H1 (cell line): Measurements from ENCODE around the gene AOPEP. TPM values are rescaled to one million over a fixed set of nuclear protein-coding genes. Genes with fewer than 3 reads are reported as not detected.

Source experiments
- CTCF ChIA-PET: fragments of 300-600 bp; sonication (Branson Sonifier 250); formaldehyde crosslinking; loops from one replicate; lab custom pipeline; 2021; ENCODE audit not compliant: partially characterized antibody; lab: Charles Lee
- POLR2A ChIA-PET: fragments of 300-600 bp; sonication (Branson Sonifier 250); formaldehyde crosslinking; loops from one replicate; lab custom pipeline; 2021; ENCODE audit warnings: inconsistent platforms; ENCODE audit not compliant: partially characterized antibody; lab: Charles Lee
- DNase-seq, 2 experiments: peaks; one replicate each; pipeline versions ENCODE4 v3.0.0 to v3.0.0-alpha.2; 2010 to 2022; ENCODE audit warnings: low spot score in 2 of 2, low read depth in 1 of 2, mixed read lengths in 1 of 2
- FAIRE-seq: peaks from 2 replicates; lab custom pipeline; 2011; peaks lifted over from hg19 to GRCh38; lab: Jason Lieb, UNC
- H2AFZ ChIP-seq: 2 replicates; pipeline ENCODE4 v1.8.1; 2012; ENCODE audit warnings: low read length, inconsistent platforms
- H2AK5ac ChIP-seq: 2 replicates; pipeline ENCODE4 v1.6.1; 2013; ENCODE audit warnings: low read depth, low read length
- H2BK120ac ChIP-seq: replicated peaks from 2 replicates; pipeline ENCODE3; 2013; ENCODE audit warnings: low read depth, low read length, inconsistent platforms
- H2BK12ac ChIP-seq: 2 replicates; pipeline ENCODE4 v1.6.1; 2013; ENCODE audit warnings: low read depth, low read length
- H2BK15ac ChIP-seq: 2 replicates; pipeline ENCODE4 v1.6.1; 2013; ENCODE audit warnings: low read length
- H2BK20ac ChIP-seq: 2 replicates; pipeline ENCODE4 v1.6.1; 2013; ENCODE audit warnings: low read length
- H2BK5ac ChIP-seq: 2 replicates; pipeline ENCODE4 v1.6.1; 2013; ENCODE audit warnings: low read depth, low read length
- H3K14ac ChIP-seq: 2 replicates; pipeline ENCODE4 v1.6.1; 2013; ENCODE audit warnings: inconsistent platforms; ENCODE audit not compliant: insufficient read length
- H3K18ac ChIP-seq: 2 replicates; pipeline ENCODE4 v1.6.1; 2013; ENCODE audit warnings: low read length; ENCODE audit errors: extremely low read depth
- H3K23ac ChIP-seq: 2 replicates; pipeline ENCODE4 v1.6.1; 2013; ENCODE audit warnings: inconsistent platforms; ENCODE audit not compliant: insufficient read length
- H3K23me2 ChIP-seq: 2 replicates; pipeline ENCODE4 v1.6.1; 2013; ENCODE audit warnings: low read depth, low read length
- H3K27ac ChIP-seq: 2 replicates; pipeline ENCODE4 v1.6.1; 2011; ENCODE audit warnings: low read depth, low read length, inconsistent platforms
- H3K27me3 ChIP-seq, 4 experiments: replicated peaks in 1 of 4; 1 replicate in 1 of 4; 2 replicates in 3 of 4; pipeline versions ENCODE4 v1.6.1 to v1.8.1; 2011 to 2013; ENCODE audit warnings: low read length in 3 of 4, mild to moderate bottlenecking in 3 of 4, inconsistent platforms in 2 of 4, mixed read lengths in 2 of 4, moderate library complexity in 1 of 4; ENCODE audit not compliant: control insufficient read depth in 3 of 4, insufficient read depth in 3 of 4; ENCODE audit errors: extremely low read depth in 1 of 4
- H3K36me3 ChIP-seq, 4 experiments: 2 replicates each; pipeline versions ENCODE4 v1.6.1 to v1.8.1; 2011 to 2013; ENCODE audit warnings: mild to moderate bottlenecking in 4 of 4, low read length in 3 of 4, moderate library complexity in 2 of 4, control low read depth in 1 of 4, inconsistent platforms in 1 of 4; ENCODE audit not compliant: insufficient read depth in 4 of 4, control insufficient read depth in 2 of 4
- H3K4ac ChIP-seq: replicated peaks from 2 replicates; pipeline ENCODE3; 2013; ENCODE audit warnings: low read length, low read depth, mixed read lengths, inconsistent platforms; ENCODE audit not compliant: insufficient read length
- H3K4me1 ChIP-seq, 4 experiments: replicated peaks in 1 of 4; 1 replicate in 1 of 4; 2 replicates in 3 of 4; pipeline versions ENCODE4 v1.6.1 to v1.8.1; 2011 to 2013; ENCODE audit warnings: low read length in 3 of 4, inconsistent platforms in 2 of 4, mixed read lengths in 1 of 4; ENCODE audit not compliant: insufficient read depth in 4 of 4, control insufficient read depth in 3 of 4
- H3K4me2 ChIP-seq, 2 experiments: 2 replicates each; pipeline versions ENCODE4 v1.6.1 to v1.8.1; 2011 to 2013; ENCODE audit warnings: low read depth in 2 of 2, low read length in 2 of 2, control low read depth in 1 of 2, inconsistent platforms in 1 of 2, mild to moderate bottlenecking in 1 of 2; ENCODE audit not compliant: insufficient read depth in 1 of 2
- H3K4me3 ChIP-seq, 4 experiments: fragments of 200-600, 300-600 bp in 1 of 4; sonication (generic), shearing (Covaris generic), sonication (Bioruptor Twin) in 1 of 4; 2 replicates each; pipeline versions ENCODE4 v1.5.1 to v1.8.1; 2011 to 2016; ENCODE audit warnings: low read length in 4 of 4, low read depth in 3 of 4, control low read depth in 2 of 4, inconsistent platforms in 2 of 4, mild to moderate bottlenecking in 2 of 4, mixed read lengths in 1 of 4, moderate library complexity in 1 of 4; ENCODE audit not compliant: insufficient read depth in 2 of 4; ENCODE audit errors: extremely low read depth in 1 of 4
- H3K56ac ChIP-seq: replicated peaks from 2 replicates; pipeline ENCODE3; 2013; ENCODE audit warnings: low read depth, mild to moderate bottlenecking, mixed read lengths, low read length, inconsistent platforms; ENCODE audit not compliant: insufficient read length
- H3K79me1 ChIP-seq: 2 replicates; pipeline ENCODE4 v1.6.1; 2013; ENCODE audit warnings: low read depth, low read length, control low read depth
- H3K79me2 ChIP-seq, 2 experiments: 2 replicates each; pipeline versions ENCODE4 v1.6.1 to v1.8.1; 2012 to 2013; ENCODE audit warnings: low read length in 2 of 2, mild to moderate bottlenecking in 2 of 2, inconsistent platforms in 1 of 2; ENCODE audit not compliant: insufficient read depth in 2 of 2, control insufficient read depth in 1 of 2
- H3K9ac ChIP-seq, 4 experiments: replicated peaks in 1 of 4; 1 replicate in 1 of 4; 2 replicates in 3 of 4; pipeline versions ENCODE4 v1.6.1 to v1.8.1; 2011 to 2013; ENCODE audit warnings: low read depth in 3 of 4, low read length in 3 of 4, control low read depth in 2 of 4, mild to moderate bottlenecking in 2 of 4, moderate library complexity in 2 of 4, inconsistent platforms in 1 of 4; ENCODE audit errors: extremely low read depth in 1 of 4
- H3K9me3 ChIP-seq, 2 experiments: 2 replicates each; pipeline versions ENCODE4 v1.6.1 to v1.8.1; 2012 to 2013; ENCODE audit warnings: mild to moderate bottlenecking in 2 of 2, moderate library complexity in 2 of 2, control low read depth in 1 of 2, inconsistent platforms in 1 of 2, low read depth in 1 of 2, low read length in 1 of 2, mixed read lengths in 1 of 2; ENCODE audit not compliant: insufficient read depth in 2 of 2
- H4K20me1 ChIP-seq, 2 experiments: replicated peaks in 1 of 2; 2 replicates each; pipeline versions ENCODE3 to v1.8.1; 2011 to 2013; ENCODE audit warnings: inconsistent platforms in 2 of 2, low read length in 2 of 2, mild to moderate bottlenecking in 1 of 2; ENCODE audit not compliant: insufficient read depth in 2 of 2, control insufficient read depth in 1 of 2
- H4K5ac ChIP-seq: 2 replicates; pipeline ENCODE4 v1.6.1; 2013; ENCODE audit warnings: low read length, low read depth, mixed read lengths, inconsistent platforms; ENCODE audit not compliant: insufficient read length
- H4K8ac ChIP-seq: 2 replicates; pipeline ENCODE4 v1.8.0; 2013; ENCODE audit warnings: mild to moderate bottlenecking, moderate library complexity, low read length, inconsistent platforms; ENCODE audit not compliant: insufficient read depth; ENCODE audit errors: extremely low read depth
- H4K91ac ChIP-seq: replicated peaks from 2 replicates; pipeline ENCODE3; 2013; ENCODE audit warnings: low read length, mixed read lengths, inconsistent platforms; ENCODE audit not compliant: insufficient read length
- CHD1 ChIP-seq: IDR thresholded peaks from 2 replicates; pipeline ENCODE4 v1.6.1; 2012; ENCODE audit warnings: low read depth, low read length, improper control_type of control experiment
- CREB1 ChIP-seq: IDR thresholded peaks from 2 replicates; pipeline ENCODE4 v1.6.1; 2012; ENCODE audit warnings: inconsistent platforms
- CTBP2 ChIP-seq: IDR thresholded peaks from 2 replicates; pipeline ENCODE4 v1.7.0; 2011; ENCODE audit warnings: borderline replicate concordance, mild to moderate bottlenecking, moderate library complexity, mixed read lengths, low read length; ENCODE audit not compliant: insufficient read depth, insufficient read length
- EZH2 ChIP-seq: fragments of 200-600 bp; sonication (generic); IDR thresholded peaks from 2 replicates; pipeline ENCODE4 v1.7.1; 2012; ENCODE audit warnings: low read depth, mild to moderate bottlenecking, moderate library complexity, low read length, inconsistent platforms; ENCODE audit not compliant: severe bottlenecking
- MAFK ChIP-seq: IDR thresholded peaks from 2 replicates; pipeline ENCODE4 v1.6.1; 2012; ENCODE audit warnings: low read depth, mild to moderate bottlenecking, improper control_type of control experiment, low read length
- RNF2 ChIP-seq: fragments of 200-900, 300-1000 bp; sonication (generic); IDR thresholded peaks from 2 replicates; pipeline ENCODE4 v1.7.1; 2016; ENCODE audit warnings: borderline replicate concordance, low read depth, mild to moderate bottlenecking, antibody characterized with exemption, low read length; ENCODE audit not compliant: poor library complexity, severe bottlenecking; ENCODE audit errors: missing control alignments
- WGBS, 2 experiments: shearing (Covaris generic) in 1 of 2; methylation state at CpG; one replicate each; pipeline versions ENCODE4 v1.1.6 to v1.1.7; 2013 to 2015; ENCODE audit warnings: low lambda C conversion rate in 2 of 2, mixed read lengths in 2 of 2, inconsistent platforms in 1 of 2, low coverage in 1 of 2, missing lambda C conversion rate in 1 of 2; ENCODE audit not compliant: insufficient replicate concordance in 2 of 2, insufficient coverage in 1 of 2, insufficient read length in 1 of 2; ENCODE audit errors: extremely low coverage in 1 of 2, missing lambda C conversion rate in 1 of 2; 5-methylcytosine and 5-hydroxymethylcytosine counted together
- polyA plus RNA-seq, 7 experiments: library from polyadenylated mRNA; depleted of rRNA in 3 of 7; stranded (reverse) in 5 of 7; unstranded in 2 of 7; fragments of >200 nt in 5 of 7; fragments of 200-250 nt in 2 of 7; gene quantifications; 1 replicate in 5 of 7; 2 replicates in 1 of 7; 4 replicates in 1 of 7; pipeline versions ENCODE4 v1.2.1 to v1.2.3, GENCODE V29; 2011 to 2013; ENCODE audit warnings: missing spikeins in 2 of 7, mixed read lengths in 2 of 7
- total RNA-seq: library from RNA; stranded (reverse); fragmentation: NEBNext Ultra II Directional; extraction: Animal tissue kit (Norgen Biotek cat#: 25700); gene quantifications from 2 replicates; pipeline ENCODE4 v1.2.1, GENCODE V29; 2021

Gene AOPEP
- total and polyA plus RNA-seq, 2 of the 8 experiments (the other 6 are each of a cell fraction or from before 2014, with no cell fraction given) = 6.1 to 14.3 TPM

DNA sequence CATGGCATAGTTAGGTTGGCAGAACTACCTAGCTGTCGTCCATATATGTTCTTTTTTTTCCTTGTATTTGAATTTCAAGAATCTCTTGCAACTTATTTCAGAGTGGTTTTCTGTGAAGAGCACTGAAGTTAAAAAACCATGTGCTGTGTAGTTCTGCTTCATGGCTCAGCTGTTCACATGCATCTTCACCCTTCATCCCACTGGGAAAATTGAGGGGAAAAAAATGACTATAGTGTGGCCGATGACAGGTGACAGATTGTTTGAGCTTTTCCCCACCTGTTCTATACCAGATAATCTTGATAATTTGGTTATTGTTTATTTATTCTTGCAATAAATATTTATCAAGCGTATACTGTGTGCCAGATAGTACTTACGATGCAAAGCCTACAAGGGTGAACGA, 77.8 kb downstream of the AOPEP start:
- Histone ChIP-seq H3K4ac (no peak overlapping the region), H4K20me1 (peaks cover 0 to 3% of the 10 kb centered on the region in 2 experiments), H2BK120ac (no peak overlapping the region), H3K23me2 (no peaks in the 10 kb centered on the region), H4K5ac (no peak overlapping the region), H2AFZ (no peak overlapping the region), H3K9me3 (no peaks in the 10 kb centered on the region), H2BK5ac (no peak overlapping the region), H3K14ac (no peak overlapping the region), H3K36me3 (peaks cover 0 to 6% (median 0%) of the 10 kb centered on the region in 4 experiments; a peak in 1 of 8 replicates), H3K79me1 (no peaks in the 10 kb centered on the region; the same call in 1 of the 2 replicates), H3K79me2 (no peaks in the 10 kb centered on the region), H3K4me2 (no peak overlapping the region), H2BK20ac (no peak overlapping the region), H3K4me1 (no peaks in the 10 kb centered on the region), H3K4me3 (no peak overlapping the region), H2BK12ac (no peak overlapping the region), H4K8ac (no peak overlapping the region)
- DNase-seq (no peak), FAIRE-seq (no peak)
- POLR2A ChIA-PET = no interaction called here
- 91% methylated on average over 5 of the region's 5 CpGs; no CpG with 5 or more reads in 1 of the 2 experiments for WGBS, 2 experiments
- CTCF ChIA-PET = interaction anchor here (0.6 to 1.2 kb wide), 5 partner anchors 13 to 323 kb away, joined by 3 to 7 read pairs (median 3); no protein-coding TSS in a partner anchor
- no peak for TF ChIP-seq RNF2
- TF ChIP-seq MAFK = no peak
- TF ChIP-seq EZH2 = no peak
- TF ChIP-seq CREB1 = no peak
- TF ChIP-seq CTBP2 = no peak
- TF ChIP-seq CHD1 = no peak
- TF ChIP-seq, all 59 proteins: peak for 0
- H3K27ac ChIP-seq = no peak overlapping the region
- no peaks in the 10 kb centered on the region for H3K27me3 ChIP-seq
- no peak overlapping the region for H2BK15ac ChIP-seq
- H2AK5ac ChIP-seq = no peak overlapping the region
- H3K56ac ChIP-seq = no peak overlapping the region
- H3K18ac ChIP-seq = no peak overlapping the region
- no peak overlapping the region for H4K91ac ChIP-seq
- no peak overlapping the region for H3K23ac ChIP-seq
- H3K9ac ChIP-seq = no peak overlapping the region
